ENCODE measurements around the gene MACROD1. TPM values are rescaled to one million over a fixed set of nuclear protein-coding genes. Genes with fewer than 3 reads are reported as not detected.

The MACROD1 gene
- total RNA-seq, 1 donor from 2014 or later = 8.9 TPM

DNA sequence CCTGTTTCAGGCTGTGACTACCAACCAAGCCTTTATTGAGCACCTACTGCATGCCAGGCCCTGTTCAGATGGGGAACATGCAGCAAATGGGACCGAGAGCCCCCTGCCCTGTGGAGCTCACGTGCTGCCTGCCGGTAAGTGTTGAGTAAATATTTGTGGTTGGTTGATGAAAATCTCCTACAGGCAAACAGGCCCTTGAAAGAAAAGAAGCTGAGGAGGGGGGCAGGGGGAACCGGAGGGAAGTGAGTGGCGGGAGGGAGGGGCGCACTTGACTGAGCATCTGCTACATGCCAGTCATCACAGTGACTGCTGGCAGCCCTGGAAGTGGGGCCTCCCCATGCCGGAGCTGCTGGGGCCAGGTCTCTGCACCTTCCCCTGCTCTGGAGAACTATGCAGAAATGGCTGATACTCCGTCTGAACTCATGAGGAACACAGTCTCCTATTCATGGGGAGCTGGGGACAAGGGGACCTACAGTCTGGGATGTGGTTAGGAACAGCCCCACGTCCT, 34.2 kb downstream of the MACROD1 start:
- no peak for DNase-seq (ENCODE audit: low spot score)

DNA sequence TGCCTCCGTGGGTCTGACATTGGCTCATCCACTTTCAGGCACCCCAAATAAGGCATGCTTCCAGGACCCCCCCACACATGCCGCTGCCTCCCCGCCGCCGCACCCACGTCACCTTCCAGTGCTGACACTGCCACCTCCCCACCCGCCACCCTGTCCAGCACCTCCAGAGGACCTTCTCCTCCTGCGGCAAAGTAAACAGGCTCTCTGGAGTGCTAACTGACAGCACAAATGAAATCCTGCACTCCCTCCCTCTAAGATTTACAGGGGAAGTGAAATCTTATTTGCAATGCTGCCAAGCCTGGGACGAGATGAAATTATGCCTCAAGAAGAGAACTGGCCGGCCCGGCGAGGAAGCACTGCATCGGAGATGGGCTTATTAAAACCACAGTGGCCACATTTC, 35.3 kb downstream of the MACROD1 start:
- no peak for DNase-seq (ENCODE audit: low spot score)

DNA sequence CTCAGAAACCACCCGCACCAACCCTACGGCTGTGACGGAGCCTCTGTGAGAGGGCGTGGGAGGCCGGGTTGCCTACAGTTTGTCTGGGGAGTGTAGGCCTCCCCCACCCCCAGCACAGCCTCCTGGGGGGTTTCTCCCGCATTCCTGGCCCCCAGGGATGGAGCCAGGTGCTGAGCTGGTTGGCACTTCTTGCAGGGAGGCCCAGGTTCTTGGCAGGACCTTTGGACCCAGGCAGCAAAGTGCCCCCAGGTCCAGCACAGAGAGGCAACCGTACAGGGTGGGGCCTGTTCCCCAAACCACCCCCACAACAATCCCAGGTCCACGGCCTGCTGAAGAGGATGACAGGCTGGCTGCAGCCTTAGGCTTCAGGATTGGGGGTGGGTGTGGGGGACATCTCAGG, 36.5 kb downstream of the MACROD1 start:
- DNase-seq (ENCODE audit: low spot score) = no peak

DNA sequence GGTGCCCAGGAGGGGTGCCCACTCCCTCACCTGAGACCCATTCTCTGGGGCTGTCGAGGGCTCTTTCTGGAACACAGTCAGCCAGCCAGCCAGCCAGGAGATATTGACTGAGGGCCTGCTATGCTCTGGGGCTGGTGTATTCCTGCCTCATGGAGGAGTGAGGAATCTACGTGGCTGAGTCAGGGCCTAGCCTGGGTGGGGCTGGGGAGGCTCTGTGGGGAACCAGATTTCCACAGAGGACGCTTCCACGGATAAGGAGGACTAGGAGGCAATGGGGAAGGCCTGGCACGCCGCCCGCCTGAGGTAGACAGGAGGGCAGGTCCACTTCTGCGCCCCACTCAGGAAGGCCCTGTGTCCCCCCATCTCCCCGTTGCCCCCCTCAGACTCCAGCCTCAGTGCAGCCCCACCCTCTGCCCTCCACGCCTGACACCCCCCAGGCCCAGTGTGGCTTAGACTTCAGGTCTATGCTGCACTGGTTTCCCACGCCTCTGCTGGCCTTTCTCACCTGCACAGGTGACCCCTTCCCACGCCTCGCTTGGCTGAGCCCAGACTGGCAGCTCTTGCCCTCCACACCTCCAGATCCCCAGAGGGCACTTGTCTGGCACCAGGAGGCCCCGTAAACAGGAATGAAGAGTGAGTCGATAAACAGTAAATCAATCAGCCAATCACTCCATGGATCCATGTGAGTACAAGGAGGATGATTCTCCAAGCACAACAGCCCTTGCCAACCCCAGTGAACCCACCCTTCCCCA, 37.5 kb downstream of the MACROD1 start:
- no peak for DNase-seq (ENCODE audit: low spot score)

DNA sequence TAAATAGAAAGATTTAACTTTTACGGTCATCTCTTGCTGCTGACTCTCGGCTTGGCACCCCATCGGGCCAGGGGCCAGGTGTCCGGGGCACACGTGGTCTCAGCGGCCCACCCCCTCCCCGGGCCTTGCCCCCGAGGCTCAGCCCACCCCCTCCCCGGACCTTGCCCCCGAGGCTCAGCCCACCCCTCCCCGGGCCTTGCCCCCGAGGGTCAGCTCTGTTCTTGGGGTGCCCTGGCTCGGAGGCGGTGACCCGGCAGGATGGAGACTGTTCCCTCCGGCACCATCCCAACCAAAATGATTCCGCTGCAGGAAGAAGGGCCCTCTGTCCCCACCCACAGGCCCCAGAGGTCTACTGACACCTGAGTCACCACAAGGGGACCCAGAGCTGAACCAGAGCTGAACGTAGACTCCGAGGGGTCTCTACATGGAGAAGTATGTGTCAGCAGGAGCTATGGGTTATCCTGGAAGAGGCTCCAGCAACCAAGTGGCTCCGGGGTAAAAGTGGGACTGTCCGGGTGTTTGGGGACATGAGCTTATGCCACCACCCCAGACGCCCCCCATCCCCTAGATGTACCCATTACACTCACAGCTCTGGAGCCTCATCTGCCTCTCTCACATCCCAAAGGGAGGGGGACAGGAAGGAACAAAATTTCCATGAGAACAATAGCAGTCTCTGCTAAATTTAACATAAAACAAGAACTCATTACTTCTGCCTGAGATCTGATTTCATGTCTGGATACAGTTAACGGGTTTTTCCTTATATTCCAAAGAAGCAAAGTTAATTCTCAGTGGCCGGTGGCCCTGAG, 38.4 kb downstream of the MACROD1 start:
- DNase-seq (ENCODE audit: low spot score) = no peak

DNA sequence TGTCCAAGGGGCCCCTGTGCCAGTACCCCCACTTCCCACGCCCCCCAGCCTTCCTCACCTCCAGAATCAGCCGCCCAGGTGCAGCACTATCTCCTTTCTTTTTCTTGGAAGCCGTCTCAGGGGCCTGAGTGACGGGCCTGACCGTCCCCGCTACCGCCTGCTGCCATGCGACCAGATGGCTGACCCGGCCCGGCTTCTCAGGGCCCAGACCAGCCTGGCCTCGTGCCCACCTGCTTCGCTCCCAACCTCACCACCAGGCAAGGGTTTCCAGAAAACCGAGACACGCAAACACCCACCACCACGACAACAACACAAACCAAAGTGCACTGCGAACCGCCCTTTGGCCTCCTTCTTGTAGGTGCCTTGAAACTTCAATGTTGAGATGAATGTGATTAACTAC, 39.1 kb downstream of the MACROD1 start:
- DNase-seq (ENCODE audit: low spot score) = no peak

DNA sequence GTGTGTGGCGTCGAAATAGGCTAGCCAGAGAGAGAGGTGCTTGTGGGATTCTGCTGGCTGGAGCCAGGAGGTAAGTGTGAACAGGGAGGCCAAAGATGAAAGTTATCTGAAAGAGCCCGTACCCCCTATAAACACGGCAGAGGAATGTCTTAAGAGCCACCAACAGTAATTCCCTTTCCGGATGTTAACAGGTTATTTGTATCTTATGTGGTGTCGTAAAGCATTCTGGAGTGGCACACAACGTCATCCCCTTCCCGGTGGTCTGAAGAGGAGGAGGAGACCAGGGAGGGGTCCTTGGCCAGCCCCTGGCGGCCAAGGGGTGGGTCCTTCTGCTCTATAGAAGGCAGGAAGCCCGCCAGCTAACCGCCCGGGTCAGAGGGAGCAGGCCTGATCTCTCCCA, 39.5 kb downstream of the MACROD1 start:
- no peak for DNase-seq (ENCODE audit: low spot score)

DNA sequence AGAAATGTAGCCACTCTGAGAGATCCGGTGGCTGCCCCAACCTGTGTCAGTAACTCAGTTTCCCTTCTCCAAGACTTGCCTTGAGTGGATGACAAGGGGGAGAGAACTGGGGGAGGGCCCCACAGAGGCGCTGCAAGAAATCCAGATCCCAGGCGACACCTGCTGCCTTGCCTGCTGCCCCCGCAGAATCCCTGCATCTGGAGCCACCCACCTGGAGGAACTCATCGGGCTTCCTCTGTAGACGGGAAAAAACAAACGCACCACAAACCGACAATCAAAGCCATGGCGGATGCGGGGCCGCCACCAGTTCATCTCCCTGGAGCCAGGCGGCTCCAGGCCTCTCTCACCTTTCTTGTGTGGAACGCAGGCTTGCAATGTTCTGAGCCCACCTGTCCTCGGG, 40.2 kb downstream of the MACROD1 start:
- DNase-seq (ENCODE audit: low spot score) = no peak

DNA sequence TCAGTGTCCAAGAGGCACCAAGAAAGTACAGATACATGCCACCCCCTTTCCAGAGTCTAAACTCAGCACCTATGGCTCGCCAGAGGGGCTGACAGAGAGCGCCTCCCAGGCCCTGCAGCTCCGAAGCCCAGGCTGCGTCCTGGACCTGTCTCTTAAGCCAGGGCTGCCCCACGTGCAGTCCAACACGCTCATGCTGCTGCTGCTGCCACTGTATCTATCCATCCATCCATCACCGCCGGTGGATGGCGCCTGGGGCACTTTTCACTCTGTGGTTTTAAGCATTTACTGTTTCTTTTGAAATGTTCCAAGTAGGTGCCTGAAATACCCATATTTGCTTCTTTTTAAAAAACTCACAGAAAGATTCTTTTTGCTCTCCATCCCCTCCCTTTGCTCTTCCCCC, 41.8 kb downstream of the MACROD1 start:
- DNase-seq (ENCODE audit: low spot score) = peak; percentile 29

DNA sequence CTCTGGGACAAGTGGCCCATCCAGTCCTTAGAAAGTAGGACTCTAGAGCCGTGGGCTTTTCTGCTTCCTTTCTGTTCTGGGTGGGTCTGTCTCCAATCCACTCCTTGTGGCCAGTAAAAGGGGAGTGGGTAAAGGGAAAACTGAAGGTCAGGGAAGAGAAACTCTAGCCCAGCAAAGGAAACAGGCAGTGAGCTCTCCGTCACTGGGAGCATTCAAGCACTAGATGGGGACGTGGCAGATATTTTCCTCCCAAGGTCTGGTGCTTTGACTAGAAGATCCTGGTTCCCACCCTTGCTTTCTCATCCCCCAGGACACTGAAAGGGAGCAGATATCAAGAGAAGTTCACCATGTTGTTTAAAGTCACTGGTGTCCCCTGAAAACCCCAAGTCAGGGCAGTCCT, 42.2 kb downstream of the MACROD1 start:
- DNase-seq (ENCODE audit: low spot score) = no peak

DNA sequence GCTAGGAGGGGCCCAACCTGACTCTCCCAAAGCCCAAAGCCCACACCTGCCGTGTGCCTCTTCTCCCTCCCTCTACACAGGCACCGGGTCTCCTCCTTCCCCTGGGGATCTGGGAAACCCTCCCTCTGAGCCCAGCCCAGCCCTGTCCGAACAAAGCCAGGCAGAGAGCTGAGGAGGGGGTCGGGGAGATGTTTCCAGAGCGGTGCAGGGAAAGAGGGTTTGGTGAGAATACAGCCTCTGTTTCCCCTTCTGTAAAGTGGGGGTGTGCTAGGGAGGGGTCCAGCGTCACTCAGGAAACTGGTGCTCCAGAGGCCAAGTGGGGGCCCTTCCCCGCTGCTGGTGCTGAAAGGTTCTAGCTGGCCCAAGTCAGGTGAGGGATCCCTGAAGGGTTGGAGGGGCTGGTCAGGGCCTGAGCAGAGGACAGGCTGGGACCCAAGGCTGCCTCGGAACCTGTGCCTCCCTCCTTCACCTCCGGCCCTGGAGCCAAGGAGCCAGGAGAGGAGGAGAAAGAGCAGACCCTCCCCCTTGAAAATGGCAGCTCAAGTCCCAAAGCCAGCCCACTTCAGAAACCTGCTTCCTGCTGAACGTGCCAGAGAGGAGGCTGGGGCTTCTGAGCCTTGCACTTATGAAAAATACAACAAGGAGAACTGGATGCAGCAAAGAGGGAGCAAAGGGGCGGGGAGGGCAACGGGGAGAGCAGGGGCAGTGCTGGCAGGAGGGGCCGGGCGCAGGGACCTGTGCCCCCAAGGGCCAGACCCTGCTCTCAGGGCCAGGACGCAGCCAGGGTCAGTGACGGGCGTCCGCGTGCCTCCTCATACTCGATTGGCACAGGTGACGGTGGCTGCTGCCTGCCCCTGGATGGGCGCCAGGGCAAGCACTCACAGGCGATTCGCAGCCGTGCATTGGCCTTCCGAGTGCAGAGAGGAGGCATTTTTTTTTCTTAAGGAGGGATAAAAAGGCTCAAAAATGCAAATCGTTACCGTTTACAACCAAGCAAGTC, 43.2 kb downstream of the MACROD1 start:
- no peak for DNase-seq (ENCODE audit: low spot score)

DNA sequence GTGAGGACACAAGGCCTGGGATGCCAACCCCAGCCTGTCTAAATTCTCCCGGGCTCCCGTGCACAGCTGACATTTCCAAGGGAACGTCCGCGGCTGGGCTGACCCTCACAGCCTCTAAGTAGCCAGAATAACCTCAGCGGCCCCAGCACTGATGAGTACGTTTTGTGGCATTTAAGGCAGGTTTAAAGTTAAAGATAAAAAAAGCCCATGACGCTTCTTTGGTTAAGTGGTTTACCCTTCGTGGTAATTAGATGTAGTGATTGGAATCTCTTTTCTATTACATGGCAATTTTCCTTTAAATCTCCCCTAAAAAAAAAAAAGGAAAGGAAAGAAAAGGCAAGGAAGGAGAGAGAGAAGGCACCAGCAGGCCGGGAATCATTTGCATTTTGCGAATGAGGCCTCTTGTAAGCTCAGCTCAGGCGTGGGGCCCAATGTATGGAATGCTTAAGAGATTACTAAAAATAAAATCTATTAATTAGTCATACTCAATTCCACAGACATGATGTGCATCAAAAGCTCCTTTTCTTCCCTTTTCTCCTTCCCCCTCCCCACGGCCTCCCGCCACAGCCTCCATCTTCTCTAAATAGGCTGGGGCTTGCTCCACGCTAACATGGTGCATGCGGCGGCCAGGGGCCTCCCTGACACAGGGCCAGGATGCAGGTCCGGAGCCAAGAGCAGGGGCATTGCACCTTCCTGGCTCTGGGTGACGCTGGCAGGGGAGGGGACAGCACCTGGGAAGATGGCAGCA, 44.1 kb downstream of the MACROD1 start:
- DNase-seq (ENCODE audit: low spot score) = peak; percentile 42

DNA sequence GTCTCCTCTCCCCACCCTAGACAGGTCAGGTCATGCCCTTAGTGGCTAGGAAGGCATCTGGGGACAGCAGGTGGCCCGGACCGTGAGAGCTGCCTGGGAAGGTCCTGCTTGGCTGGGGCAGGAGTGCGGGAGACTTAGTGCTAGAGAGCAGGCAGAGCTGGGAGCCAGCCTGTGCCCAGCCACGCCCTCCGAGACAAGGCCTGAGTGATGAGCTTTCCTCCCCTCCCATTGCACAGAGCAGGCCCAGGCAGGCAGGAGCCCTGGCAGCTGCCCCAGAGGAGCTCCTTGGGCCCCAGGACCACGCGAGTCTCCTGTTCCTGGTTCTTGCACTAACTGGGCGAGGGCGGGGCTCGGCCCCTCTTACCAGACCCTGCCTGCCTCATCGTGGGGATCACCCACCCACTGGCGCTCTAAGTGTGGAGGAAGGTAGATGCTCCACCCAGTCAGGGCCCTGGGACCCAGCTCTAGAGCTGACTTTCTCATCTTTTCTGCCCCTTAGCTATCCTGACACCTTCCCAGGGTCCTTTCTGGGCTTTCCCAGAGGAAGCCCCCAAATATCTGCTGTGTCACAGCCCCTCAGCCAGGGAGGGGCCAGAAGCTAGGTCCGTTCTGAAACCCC, 44.9 kb downstream of the MACROD1 start:
- DNase-seq (ENCODE audit: low spot score) = peak; percentile 83

DNA sequence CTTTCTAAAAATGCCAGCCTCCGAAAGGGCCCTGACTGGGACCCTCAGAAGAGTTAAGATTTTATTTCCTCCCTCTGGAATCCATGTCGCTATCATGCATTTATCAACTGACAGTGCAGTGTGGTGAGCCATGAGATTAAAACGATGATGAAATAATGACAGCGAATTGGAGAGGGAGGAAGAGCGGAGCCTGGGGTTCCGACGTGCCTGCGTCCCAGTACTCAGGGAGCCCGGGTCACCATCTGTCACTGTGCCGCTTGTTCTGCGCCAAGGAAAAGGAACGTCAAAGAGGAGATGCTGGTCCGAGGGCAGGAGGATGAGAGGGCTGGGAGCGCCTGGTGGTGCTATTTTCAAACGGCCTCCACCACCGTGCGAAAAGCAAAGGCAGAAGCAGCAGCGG, 46.2 kb downstream of the MACROD1 start:
- no peak for DNase-seq (ENCODE audit: low spot score)

DNA sequence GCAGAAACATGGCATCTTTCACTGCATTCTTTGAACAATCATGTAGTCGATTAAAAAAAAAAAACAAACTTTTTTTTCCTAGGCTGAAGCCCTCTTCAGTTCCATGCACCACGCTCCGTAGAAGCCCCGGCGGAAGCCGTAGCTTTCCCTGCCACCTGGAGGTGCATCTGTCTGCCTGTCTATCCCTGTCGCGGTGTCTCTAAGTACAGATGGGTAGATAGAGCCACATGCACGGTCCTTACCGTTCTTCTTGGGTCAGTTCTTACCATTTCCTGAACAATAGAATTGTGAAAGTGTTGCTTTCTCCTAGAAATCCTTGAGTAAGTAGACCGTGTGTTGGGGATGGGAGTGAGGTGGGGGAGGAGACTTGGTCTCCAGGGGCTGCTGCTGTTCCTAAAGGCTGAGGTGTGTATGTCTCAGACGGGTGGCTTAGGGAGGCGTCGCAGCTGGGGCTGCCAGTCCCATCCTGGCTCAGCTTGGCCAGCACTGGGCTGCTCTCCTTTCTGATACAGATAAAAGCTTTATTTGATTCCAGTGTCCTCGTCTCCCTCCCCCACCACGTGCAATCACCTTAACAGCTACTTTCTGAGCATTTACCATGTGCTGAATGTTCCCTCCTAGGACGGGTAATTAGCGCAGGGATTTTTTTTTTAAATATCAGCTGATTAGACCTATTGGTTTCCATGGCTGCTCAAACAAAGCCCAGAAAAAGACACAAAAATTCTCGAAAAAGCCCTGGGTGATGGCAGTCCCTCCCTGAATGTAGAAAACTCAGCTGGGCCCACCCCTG, 46.8 kb downstream of the MACROD1 start:
- no peak for DNase-seq (ENCODE audit: low spot score)

DNA sequence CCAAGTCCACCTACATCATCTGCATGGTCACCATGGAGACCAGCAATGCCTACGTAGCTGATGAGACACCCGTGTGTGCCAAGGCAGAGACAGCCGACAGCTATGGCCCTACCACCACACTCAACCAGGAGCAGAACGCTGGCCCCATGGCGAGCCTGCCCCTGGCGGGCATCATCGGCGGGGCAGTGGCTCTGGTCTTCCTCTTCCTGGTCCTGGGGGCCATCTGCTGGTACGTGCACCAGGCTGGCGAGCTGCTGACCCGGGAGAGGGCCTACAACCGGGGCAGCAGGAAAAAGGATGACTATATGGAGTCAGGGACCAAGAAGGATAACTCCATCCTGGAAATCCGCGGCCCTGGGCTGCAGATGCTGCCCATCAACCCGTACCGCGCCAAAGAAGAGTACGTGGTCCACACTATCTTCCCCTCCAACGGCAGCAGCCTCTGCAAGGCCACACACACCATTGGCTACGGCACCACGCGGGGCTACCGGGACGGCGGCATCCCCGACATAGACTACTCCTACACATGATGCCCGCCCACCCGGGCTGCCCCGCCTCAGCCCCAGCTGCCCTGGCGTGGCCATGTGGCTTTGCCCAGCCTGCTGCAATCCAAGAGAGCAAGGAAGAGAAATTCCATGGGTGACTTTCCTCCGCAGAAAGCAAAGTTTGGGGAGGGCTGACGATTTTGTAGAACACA, 48.0 kb downstream of the MACROD1 start:
- DNase-seq (ENCODE audit: low spot score) = no peak

DNA sequence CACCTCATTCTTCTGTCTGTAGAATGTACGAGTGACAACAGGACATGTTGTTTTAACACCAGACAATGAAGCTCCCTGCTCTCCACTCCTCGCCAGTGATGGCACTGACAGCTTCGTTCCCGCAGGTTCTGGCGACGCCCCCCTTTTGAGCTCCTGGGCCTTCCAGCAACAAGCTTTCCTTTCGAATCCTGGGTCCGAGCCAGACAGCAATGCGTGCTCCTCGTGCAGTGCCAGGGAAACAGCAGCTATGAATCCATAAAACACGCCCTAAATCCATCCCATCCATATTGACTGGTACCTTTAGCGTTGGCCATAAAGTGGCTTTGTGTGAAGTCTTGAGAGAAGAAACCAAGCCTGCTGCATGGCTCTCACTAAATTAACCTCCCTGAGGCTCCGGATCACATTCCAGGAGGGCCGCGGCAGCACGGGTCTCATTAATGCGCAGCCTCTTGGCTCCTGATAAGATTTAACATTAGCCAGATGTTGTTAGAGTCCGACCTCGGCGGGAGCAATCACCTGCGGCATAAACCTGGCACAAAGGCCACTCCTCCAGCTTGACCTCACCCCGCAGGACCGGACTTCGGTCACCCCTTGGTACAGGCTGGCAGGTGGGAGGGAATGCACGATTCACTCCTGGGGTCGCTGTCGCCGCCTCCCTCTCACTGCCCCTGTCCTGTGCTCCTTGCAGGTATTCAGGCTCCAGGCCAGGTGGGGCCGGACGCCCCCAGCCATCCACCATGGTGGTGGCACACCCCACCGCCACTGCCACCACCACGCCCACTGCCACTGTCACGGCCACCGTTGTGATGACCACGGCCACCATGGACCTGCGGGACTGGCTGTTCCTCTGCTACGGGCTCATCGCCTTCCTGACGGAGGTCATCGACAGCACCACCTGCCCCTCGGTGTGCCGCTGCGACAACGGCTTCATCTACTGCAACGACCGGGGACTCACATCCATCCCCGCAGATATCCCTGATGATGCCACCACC, 50.1 kb downstream of the MACROD1 start:
- no peak for DNase-seq (ENCODE audit: low spot score)

DNA sequence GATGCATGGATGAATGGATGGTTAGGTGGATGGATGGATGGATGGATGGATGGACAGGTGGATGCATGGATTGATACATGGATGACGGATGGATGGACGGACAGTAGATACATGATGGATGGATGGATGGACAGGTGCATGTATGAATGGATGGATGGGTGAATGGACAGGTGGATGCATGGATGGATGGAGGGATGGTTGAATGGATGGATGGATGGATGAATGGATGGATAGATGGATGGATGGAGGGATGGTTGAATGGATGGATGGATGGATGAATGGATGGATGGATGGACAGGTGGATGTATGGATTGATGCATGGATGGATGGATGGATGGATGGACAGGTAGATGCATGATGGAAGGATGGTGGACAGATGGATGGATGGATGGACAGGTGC, 51.7 kb downstream of the MACROD1 start:
- DNase-seq (ENCODE audit: low spot score) = no peak
